Subcutaneous adipose tissue (tissue), 4 donors: Measurements from ENCODE around the gene RAPGEF1. TPM values are rescaled to one million over a fixed set of nuclear protein-coding genes. Genes with fewer than 3 reads are reported as not detected.

Source experiments
- total RNA-seq, 4 donors: library from RNA; depleted of rRNA; stranded (reverse); fragments of >200 nt; gene quantifications; one replicate each; pipeline ENCODE4 v1.1.0, GENCODE V29; 2016
- TF ChIP-seq, protein P1 (sequence below): fragments of 450-650 bp; IDR thresholded peaks from one replicate; pipeline ENCODE4 v1.5.1; 2016; ENCODE audit warnings: low read depth, mild to moderate bottlenecking, control low read depth, antibody characterized with exemption, moderate library complexity

Gene RAPGEF1
- total RNA-seq, 4 donors from 2014 or later = 47.1 to 79.5 (median 61.4) TPM

DNA sequence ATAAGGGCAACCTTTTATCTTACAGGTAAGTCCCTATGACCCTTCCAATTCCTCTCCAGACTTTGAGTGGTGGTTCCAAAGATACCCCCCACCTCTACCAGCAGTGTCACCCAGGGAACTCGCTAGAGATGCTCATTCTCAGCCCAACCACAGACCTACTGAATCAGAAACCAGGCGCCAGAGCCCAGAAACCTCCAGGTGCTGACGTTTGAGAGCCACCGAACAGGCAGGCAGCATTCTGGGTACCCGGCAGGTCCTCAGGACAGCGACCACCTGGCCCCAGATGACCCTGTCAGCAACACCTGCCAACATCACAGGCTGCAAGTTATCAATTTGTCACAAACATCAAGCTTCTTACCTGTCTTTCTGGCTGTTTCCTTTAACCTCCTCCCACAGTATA is 19.5 kb downstream of the RAPGEF1 start:
- TF ChIP-seq, protein P1, sequence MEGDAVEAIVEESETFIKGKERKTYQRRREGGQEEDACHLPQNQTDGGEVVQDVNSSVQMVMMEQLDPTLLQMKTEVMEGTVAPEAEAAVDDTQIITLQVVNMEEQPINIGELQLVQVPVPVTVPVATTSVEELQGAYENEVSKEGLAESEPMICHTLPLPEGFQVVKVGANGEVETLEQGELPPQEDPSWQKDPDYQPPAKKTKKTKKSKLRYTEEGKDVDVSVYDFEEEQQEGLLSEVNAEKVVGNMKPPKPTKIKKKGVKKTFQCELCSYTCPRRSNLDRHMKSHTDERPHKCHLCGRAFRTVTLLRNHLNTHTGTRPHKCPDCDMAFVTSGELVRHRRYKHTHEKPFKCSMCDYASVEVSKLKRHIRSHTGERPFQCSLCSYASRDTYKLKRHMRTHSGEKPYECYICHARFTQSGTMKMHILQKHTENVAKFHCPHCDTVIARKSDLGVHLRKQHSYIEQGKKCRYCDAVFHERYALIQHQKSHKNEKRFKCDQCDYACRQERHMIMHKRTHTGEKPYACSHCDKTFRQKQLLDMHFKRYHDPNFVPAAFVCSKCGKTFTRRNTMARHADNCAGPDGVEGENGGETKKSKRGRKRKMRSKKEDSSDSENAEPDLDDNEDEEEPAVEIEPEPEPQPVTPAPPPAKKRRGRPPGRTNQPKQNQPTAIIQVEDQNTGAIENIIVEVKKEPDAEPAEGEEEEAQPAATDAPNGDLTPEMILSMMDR = no peak

DNA sequence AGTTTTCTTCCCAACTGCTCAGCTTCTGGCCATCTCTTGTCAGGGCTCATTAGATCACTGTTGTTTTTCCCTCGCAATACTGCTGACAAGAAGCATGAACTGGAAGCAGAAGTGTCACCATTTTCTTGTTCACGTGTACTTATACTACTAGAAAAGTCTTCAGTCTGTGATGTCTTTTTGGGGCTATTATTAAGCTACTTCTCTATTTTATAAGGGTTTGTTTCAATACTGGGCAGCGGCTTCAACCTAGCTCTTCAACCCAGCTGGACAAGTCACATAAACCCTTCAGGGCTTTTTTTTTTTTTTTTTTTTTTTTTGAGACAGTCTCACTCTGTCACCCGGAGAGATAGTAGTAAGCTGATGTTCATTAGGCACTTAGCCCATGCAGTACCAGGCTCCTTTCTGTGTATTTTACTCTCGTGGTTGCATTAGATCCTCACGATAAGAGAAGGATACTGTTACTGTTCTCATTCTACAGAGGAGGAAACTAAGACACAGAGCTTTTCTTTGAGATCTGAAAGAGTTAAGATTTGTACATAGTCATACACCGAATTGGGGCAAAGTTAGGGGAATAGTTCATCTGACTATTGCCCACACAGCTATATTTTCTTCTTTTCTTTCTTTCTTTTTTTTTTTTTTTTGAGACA is 20.5 kb downstream of the RAPGEF1 start:
- TF ChIP-seq, protein P1 = no peak

DNA sequence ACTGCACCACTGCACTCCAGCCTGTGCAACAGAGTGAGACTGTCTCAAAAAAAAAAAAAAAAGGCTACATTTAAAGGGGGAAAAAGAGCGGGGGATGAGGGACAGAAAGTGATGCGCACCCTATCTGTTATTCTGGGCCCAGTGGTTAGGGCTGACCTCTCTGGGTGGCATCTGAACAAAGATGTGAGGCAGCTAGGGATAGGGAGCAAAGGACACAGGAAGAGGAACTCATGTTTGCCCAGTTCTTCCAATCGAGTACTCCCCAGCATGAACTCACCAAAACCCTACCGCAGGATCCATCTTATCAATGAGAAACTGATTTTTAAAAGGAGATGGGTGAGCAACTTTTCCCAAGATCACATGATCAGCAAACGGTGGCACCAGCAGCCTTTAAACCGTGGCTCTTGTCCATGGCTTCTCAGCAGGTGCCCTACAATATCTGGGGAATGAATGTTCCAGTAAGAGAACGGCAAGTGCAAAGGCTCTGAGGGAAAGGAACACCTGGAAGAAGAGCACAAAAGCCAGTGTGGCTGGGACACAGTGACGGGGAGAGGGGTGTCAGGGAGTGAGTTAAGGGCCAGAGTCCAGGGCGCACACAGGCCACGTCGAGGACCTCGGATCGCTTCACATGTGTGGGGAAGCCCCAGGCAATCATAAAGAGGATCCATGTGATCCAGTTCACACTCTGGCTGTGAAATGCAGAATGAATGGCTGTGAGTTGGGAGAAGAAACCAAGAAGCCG is 22.0 kb downstream of the RAPGEF1 start:
- TF ChIP-seq, protein P1 = no peak

DNA sequence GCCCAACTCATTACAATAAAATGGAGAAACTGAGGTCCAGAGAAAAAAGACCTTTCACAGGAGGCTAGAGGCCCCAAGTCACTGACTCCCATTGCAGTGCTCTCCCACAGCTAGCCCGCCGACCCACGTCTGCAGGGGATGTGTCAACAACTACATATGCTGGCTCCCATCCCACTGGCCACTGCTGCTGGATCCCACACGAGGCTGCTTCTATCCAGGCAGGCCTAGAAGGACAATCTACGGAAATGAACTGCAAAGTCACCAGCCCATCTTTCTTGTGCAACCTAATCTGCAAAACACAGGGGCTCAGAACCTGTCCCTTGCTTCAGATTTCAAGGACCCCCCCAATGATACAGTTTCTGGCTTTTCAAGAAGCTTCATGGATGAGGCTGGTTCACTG is 24.0 kb downstream of the RAPGEF1 start:
- TF ChIP-seq, protein P1 = no peak

DNA sequence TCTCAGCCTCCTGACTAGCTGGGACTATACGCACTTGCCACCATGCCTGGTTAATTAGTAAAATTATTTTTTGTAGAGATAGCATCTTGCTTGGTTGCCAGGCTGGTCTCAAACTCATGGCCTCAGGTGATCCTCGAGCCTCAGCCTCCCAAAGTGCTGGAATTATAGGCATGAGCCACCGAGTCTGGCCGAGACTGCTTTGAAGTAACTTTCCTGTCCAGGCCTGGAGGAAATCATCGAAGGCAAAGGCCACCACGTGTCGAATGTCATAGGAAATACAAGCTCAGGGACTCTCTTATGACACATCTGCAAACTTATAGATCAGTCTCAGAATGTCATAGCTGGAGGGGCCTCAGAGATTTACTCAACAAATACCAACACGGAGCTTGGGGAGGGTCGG is 25.1 kb downstream of the RAPGEF1 start:
- TF ChIP-seq, protein P1 = no peak

DNA sequence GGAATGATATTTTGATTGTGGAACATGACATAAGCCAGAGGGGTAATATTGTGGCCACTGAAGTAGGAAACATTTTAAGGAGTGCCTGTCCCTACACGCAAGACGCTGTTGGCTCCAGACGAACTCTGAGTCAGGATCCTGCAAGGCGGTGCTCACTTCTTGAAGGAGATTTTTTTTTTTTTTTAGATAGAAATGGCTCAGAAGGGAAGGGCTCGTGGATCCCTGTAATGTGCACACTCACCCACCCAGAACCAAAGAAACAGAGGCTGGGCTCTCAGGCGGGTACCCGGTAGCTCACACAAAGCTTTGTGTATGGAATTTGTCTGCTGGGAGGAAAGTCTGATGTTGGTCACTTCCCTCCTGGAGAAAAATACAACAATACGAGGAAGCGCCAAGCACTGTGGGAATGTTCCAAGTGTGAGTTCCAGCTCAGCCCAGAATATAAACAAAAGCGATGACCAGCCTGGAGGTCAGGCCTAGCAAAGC is 25.7 kb downstream of the RAPGEF1 start:
- TF ChIP-seq, protein P1 = no peak

DNA sequence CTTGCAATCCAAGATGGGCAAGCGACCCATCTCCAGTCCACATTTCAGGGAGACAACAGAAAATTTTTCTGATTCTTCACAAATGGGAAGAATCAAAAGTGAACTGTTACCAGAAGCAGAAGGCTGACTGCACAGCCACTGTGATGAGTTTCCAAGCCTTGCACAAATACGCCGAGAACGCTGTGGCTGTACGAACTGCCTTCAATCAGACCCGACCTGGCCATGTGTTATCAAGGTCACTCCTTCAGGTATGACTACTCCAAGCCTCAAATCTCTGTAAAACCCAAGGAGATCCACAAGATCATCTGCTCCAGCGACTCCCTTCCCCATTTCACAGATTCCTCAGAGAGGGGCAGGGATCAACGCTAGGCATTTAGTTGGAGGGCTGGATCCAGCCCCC is 26.9 kb downstream of the RAPGEF1 start:
- TF ChIP-seq, protein P1 = no peak
